Stimulated activated CD4-positive, alpha-beta T cell treated with anti-CD3 and anti-CD28 coated beads, TNF-alpha, amount 100 ng/mL, for 4 hours (primary cell): ENCODE measurements around the gene ERF.

Experiments used
- DNase-seq, 3 experiments: peaks; one replicate each; pipeline ENCODE4 v3.0.0-alpha.2; 2020; ENCODE audit warnings: low read depth in 3 of 3

The ERF gene

DNA sequence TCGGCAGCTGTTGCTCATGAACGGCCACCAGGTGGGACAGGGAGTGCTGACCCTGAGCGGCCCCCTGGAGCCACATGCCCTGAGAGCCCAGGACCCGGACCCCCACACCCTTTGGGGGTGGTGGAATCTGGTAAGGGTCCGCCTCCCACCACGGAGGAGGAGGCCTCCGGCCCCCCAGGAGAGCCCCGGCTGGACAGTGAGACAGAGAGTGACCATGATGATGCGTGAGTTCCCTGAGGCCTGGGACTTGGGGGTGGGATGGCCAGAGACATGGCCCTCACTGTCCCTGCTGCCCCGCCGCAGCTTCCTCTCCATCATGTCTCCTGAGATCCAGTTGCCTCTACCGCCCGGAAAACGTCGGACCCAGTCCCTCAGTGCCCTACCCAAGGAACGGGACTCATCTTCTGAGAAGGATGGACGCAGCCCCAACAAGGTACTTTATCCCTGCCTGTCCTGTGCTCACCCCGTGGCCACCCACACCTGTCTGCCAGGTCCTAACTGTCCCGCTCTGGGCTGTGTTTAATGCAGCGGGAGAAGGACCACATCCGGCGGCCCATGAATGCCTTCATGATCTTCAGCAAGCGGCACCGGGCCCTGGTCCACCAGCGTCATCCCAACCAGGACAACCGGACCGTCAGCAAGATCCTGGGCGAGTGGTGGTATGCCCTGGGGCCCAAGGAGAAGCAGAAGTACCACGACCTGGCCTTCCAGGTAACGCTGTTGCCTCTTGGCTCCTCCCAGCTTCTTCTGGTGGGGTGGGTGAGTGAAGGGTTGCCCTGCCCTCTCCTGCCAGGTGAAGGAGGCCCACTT is 32.3 kb upstream of the ERF start:
- DNase-seq: no peak

DNA sequence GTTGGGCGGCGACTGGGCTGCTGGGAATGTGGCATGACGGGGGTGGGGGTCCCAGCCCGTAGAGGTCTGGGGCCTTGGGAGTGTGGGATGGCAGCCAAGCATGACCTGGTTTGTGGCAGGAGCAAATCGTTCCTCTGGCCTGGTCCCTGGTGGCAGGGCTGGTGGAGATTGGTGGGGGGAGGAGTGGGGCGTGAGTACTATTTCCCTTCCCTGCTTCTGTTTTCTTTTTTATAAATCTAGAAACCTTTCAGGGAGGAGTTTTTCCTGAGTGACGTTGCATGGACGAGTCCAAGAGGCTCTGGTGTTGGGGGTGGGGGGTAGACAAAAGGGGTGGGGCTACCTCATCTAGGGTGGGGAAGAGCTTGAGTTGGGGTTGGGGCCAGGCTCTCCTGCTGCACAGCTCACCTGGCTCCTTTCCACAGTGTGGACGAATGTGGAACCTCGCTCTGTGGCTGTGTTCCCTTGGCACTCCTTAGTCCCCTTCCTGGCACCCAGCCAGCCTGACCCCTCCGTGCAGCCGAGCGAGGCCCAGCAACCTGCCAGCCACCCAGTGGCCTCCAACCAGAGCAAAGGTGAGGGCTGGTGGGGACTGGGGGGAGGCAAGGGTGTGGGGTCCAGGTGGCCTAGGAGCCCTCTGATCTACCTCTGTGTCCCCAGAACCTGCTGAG is 31.6 kb upstream of the ERF start:
- DNase-seq: no peak

DNA sequence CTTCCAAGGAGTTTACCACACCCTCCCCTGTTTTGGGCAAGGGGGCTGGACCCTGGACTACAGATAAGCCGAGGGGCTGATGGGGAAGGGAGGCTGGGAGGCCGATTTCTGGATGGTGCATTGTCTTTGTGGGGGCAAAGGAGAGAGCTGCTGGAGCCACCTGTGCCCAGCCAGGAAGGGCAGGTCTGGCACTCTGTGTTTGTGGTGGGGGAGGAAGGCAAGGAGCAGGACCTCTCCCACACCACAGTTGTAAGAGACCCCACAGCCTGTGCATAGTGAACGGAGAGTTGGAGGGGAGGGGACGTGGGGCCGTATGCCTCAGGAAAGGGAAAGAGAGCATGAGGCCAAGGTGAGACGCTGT is 31.0 kb upstream of the ERF start:
- DNase-seq: no peak

DNA sequence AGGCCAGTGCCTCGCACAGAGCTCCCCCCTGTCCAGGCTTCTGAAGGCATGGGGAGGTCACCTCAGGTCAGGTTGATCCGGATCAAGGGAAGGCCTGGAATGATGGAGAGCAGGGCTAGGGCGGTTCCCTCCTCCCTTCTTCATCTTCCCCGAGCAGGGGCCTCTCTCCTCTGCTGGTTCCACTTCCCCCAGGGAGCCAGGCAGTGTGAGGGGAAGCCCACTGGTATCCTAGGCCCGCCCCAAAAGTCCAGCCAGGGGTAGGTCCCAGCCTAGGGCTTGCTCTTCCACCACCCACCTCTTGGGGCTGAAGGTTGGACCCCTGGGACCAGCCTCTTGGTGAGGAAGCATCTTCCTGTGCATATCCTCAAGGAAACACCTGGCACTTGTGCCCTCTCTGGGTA is 30.6 kb upstream of the ERF start:
- DNase-seq: no peak

DNA sequence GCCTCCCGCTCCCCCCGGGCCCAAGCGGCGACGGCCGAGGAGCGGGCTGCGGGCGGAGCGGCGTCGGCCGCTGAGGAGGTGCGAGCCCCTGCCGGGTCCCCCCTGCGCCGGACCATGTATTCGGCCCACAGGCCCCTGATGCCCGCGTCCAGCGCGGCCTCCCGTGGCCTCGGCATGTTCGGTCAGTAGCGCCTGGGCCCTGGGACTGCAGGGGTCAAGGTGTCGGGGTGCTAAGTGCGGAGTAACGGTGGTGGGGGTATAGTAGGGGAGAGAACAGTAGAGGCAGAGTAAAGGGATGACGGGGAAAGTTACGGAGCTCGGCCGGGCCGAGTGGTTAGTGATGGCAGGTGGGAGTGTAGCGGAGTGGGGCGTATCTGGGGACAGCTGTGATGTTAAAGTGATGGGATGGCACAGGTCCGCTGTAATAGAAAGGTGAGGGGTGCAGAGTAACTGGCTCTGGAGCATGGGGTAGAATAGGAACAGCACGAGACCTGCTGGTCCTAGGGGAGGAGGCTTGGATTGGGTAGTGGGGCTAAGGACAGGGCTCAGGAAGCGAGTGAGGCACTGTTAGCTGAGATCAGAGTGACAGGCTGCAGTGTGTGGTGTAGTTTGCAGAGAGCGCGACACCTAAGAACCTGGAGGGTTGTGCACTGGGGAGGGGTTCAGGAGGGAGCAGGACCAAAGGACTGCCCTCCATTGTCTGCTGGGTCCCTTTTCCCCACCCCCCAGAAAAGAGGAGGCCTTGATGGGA is 29.8 kb upstream of the ERF start:
- no peak for DNase-seq

DNA sequence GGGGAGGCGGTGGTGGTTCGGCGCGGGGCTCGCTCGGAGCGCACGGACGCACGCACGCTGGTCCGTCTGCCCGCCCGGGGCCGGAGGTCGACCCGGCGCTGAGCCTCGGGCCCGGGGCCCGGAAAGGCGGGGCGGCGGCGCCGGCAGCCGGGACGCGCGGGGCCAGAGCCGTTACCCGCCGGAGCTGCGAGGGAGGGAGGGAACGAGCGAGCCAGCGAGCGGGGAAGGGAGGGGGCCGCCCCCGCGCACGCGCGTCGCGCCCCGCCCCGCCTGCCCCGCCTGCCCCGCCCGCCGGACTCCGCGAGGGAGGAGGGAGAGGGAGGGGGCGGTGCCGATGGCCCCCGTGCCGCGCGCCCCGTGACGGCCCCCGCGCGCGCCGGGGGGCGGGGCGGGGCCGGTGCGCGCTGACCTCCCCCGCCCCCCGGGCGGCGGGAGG is 29.2 kb upstream of the ERF start:
- peak; percentile 69 to 79 (median 78) for DNase-seq

DNA sequence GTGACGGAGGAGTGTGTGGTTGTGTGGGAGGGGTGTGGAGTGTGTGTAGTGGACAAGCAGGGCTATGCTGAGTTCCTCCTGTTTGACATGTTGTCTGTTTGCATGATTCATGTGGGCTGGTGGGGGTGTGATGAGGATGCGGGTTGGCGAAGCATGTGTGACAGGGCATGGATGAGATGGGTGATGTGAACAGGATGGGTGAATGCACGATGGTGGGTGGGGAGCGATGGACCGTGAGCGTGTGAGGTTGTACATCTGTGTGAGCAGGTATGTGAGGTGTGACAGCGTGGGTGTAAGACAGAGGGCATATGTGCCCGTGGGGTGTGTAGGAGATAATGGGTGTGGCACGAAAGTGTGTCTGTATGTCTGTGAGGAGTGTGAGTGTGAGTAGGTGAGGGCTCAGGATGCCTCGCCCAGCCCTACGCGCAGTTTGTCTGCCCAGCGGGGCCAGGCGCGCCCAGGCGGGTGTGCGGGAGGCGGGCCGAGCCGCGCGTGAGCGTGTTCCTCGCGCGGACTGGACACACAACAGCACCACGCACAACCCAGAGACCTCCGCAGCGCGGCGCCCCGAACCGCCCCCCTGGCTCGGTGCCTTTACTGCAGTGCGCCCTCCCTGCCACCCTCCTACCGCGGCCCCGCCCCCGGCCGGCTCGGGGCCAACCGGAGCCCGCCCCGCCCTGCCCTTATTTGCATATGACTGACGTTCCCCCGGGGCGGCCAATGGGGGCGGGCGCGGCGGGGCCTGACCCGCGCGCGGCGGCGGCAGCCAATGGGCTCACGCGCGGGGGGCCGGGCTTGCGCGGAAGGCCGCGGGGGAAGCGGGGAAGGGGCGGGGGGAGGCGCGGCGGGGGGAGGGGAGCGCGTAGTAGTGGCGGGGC is 28.5 kb upstream of the ERF start:
- peak; percentile 93 to 94 (median 94) for DNase-seq

DNA sequence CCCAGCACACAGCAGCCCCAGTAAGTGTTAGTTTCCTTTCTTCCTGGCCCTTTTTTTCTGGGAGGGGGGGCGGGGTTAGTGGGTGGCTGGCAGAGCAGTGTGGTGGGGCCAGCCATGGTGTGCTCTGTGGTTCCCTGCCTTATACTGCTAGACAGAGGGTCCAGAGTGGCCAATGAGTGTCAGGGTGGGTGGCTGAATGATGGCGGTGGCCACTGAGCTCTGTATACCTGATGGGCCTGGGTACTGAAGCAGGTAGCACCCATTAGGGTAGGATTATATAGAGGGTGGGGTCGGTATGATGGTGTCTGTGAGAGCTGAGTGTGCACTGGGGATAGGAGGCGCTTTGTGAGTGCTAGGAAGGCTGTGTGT is 27.9 kb upstream of the ERF start:
- DNase-seq: no peak

DNA sequence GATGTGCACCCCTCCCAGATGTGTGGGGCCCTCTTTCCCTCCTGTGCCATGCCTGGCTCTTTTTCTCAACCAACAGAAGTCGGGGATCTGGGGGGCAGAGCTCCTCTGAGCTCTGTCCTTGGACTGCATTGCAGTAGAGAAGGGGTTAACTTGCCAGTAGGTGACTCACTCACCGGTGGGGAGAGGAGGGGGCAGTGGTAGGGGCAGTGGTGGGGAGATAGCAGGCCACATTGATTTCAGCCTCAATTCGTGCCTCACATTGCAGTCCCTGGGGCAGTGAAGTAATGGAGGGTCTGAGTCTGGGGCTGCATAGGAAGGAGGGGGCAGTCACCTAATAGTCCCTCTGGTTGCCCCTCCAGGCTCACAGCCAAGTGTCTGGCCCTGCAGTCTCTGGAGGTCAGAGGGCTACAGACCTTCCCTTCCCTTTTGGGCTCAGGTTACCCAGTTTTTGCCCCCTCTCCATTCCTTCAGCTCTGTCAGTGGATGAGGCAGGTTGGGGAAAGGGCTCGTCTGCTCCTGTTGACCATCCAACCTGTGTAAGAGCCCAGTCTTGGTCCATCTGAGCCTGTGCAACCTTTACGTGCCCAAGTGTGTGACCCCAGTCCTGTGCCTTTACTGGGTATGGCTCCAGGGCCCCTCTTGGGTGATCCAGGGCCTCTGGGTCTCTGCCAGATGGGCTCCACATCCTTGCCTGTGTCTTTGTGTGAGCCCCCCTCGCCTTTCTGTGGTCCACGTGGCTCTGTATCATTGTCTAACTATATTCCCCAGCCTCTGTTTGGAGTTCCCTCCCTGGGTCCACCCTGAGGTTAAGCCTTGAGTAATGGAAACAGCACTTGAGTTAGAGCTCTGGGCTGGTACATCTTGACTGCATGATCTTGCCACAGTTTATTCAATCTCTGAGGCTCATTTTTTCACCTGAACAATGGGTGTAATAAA is 27.2 kb upstream of the ERF start:
- no peak for DNase-seq

DNA sequence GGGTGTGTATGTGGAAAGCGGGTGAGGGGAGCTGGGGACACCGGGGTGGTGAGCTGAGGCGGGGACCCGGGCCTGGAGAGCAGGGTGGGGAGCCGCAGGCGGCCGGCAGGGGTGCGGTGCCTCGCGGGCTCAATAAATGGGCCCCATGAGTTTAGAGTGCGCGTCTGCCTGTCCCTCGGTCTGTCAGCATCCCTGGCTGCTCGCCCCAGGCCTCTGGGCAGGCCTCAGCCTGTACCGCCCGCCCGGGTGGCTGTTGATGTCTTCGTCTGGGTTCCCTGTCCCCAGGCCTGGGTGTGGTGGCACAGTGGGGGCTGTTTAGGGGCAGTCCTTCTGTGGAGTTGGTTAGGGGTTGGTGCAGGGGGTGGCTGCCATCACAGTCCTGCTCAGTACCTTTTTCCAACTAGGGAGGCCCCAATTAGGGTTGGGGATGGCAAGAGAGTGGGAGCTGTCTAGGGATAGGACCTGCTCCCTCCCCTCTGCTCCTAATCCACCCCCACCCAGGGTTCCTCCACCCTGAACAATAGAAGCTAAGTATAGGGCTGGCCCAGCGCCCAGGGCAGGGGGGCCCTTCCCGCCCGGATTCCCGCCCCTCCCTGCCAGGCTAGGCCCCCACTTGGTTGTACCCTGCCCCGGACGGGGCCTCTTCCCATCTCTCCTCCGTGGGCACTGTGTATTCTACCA is 26.4 kb upstream of the ERF start:
- no peak for DNase-seq

DNA sequence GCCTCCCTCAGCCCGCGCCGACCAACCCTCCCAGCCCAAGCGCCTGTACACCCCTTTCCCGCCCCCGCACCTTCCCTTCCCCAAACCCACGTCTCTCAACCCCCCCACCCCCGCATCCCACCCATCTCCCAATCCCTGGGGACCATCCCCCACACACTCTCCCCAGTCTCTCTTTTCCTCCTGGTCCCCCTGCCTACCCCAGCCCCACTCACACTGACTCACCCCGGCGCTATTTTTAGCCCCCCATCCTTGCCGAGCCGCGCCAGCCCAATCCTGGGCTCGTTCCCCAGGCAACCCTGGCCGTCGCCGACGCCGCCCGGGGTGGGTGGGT is 25.9 kb upstream of the ERF start:
- peak in 1 of 3 experiments; percentile 45 for DNase-seq

DNA sequence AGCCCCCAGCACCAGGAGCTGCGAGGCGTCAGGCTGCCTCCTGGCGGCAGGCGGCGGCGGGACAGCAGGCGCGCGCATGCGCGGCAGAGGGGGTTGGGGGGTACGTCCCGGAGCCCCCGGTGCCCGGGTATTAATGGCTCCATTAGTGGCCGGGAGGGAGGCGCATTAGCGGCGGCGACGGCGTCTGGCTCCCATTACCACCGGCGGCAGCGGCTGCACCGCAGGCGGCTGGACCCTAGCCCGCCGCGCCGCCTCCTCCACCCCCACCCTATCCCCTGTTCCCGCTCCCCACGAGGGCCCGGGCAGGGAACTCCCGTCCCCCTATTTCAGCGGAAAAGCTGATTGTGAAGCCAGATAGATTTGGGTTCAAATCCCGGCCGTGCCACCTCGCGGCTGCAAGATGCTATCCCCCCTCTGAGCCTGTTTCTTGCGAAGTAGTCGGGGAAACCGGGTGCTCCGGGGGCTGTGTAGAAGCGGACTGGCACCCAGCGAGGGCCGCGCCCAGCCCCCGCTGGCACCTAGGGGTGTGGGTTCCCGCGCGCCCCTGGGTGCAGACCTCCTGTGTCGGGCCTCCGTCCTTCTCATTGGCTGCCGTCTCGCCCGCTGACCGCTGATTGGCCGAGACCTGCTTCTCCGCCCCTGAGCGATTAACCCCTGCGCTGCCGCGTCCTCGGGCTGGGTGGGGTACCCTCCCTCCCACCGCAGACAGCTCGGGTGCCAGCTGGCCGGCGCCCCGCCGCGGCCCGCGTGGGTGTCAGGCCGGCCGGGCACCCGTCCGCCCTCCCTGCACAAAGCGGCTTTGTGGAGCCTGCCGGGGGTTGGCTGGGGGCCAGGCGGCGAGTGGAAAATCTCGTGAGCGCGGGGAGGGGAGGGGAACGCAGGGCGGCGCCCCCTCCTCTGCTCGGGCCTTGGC is 25.2 kb upstream of the ERF start:
- peak; percentile 67 to 80 (median 69) for DNase-seq

DNA sequence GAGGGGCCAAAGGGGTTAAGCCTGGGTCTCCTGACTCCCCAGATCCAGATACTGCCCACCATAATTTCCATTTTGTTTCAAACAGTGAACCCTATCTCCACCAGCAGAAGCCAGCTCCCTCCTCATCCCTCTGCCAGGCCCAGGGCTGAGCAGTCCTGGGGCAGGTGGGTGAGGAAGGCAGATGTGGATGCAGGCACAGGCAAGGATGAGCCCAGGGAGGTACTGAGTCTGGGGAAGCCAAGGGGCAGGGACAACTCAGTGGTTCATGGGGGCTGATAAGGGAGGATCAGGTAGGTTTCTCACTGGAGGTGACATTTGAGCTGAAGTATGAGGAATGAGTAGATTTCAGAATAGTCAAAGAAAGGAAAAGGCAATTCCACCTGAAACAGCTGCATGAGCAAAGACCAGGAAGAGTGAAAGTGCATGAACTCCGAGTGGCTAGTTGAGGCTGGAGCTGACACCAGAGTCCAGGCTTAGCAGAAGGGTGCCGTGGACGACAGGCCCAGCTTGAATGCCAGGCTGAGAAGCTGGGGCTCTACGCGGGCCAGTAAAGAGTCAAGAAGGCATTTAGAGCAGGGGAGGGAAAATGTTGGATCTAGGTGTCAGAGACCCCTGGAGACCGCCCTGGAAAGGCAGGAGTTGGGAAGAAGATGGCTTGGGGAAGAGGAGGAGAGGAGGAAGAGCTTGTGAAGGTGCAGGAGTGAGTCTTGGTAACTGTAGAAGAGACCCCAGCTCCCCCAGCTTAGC is 24.4 kb upstream of the ERF start:
- DNase-seq: no peak

DNA sequence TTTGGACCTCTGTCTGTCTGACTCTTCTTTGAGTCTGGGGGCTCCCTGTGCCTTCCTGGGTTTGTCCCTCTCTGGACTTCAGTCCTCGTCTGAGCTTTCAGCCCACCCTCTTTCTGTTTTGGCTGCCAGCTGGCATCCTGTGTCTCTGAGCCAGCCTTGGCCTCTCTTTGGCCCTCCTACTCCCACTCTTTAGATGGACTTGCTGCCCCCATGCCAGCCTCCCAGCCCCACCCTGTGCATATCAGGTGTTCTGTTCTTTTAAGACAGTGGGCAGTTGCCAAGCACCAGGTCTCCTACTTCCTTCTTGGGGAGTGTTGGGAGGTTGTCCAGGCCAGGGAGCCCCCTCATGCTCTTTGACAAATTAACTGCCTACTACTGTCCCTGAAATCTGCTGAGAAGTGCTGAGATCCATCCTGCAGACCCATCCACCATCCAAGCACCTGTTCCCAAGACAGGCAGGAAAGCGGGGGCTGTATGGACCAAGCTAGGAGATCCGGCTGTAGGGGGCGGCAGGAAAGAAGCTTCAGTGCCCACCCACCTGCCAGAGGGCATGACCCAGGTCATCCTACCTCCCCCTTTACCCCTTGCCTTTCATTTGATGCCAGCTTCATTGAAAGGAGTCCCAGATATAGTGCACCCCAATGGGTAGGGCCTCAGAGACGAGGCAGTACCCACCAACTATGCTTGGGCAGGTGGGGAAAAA is 23.7 kb upstream of the ERF start:
- DNase-seq: no peak

DNA sequence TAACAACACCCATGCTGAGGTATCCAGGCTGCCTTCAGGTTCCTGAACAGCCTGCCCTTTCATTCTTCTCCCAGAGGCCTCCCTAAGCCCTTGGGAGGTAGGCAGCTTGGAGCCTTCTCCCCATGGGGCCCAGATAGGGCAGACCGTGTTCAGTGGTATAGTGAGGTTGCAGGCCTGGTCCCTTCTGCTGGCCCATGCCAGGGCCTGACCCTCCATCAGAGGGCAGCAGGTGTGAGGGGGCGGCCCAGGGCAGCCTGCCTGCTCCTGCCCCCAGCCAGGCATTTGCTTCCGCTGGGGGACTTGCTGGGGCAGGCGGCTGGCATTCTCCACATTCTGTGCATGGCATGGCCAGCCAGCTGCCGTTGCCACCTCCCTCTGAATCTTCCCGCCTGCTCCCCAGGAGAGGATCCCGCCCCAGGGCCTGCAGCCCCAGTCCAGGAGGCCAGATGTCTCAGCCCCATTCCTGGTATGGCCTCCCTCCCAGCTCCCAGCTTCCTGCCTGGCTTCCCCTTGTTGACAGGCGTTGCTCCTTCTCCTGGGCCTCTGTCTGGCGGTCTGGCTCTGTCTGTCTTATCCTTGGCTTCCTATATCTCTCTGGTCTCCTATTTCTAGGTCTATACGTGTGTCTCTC is 23.0 kb upstream of the ERF start:
- DNase-seq: no peak

DNA sequence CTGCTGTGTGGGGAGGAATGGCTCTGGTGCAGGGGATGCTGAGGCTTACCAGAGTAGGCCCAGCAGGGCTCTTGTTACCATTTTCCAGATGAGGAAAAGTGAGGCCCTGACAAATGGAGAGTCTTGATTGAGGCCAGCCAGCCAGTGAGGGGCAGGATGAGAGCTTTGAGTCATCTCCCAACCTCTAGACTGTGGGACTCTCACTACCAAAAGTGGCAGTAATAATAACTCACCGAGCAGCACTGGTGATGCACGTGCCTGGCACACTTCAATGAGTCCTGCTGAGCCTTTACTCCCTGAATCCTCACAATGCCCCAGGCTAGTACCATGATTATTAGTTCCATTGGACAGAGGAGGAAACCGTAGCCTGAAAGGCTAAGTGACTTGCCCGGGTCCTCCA is 21.9 kb upstream of the ERF start:
- DNase-seq: no peak

DNA sequence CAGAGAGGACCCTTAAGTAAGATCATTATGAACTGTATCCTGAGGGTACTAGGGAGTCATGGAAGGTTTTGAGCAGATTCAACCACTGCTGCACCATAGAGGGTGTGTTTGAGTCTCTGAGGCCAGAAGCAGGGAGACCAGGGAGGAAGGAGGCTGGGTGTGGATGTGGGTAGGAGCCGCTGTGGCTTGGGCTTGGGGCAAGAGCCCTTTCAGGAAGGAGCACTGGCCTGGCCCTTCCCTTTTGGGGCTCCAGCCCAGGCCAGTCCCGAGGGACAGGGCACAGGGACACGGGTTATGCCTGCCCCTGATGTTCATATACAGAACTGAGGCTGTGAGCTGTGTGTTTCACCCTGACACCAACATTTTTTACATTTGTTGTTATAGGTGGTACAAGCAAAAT is 21.4 kb upstream of the ERF start:
- no peak for DNase-seq
